ENCODE measurements around the gene MAPK14. TPM values are rescaled to one million over a fixed set of nuclear protein-coding genes. Genes with fewer than 3 reads are reported as not detected.

MAPK14 gene
- total and polyA plus RNA-seq, 10 of the 15 experiments (the other 5 are each of a cell fraction or from before 2014, with no cell fraction given) = 12.5 to 59.5 (median 43.0) TPM

- TF ChIP-seq, protein P1, sequence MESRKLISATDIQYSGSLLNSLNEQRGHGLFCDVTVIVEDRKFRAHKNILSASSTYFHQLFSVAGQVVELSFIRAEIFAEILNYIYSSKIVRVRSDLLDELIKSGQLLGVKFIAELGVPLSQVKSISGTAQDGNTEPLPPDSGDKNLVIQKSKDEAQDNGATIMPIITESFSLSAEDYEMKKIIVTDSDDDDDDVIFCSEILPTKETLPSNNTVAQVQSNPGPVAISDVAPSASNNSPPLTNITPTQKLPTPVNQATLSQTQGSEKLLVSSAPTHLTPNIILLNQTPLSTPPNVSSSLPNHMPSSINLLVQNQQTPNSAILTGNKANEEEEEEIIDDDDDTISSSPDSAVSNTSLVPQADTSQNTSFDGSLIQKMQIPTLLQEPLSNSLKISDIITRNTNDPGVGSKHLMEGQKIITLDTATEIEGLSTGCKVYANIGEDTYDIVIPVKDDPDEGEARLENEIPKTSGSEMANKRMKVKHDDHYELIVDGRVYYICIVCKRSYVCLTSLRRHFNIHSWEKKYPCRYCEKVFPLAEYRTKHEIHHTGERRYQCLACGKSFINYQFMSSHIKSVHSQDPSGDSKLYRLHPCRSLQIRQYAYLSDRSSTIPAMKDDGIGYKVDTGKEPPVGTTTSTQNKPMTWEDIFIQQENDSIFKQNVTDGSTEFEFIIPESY (IDR thresholded peaks at IDR 0.05) = no peak
- TF ChIP-seq ELK1 (IDR thresholded peaks at IDR 0.05; ENCODE audit: low read depth, low read length) (no peak), RFX5 (IDR thresholded peaks at IDR 0.05; ENCODE audit: low read depth, low read length) (no peak), ETV6 (conservative IDR thresholded peaks at IDR 0.05 in 1 of 2, IDR thresholded peaks at IDR 0.05 in 1 of 2; ENCODE audit: borderline replicate concordance in 1 of 2, low read depth in 1 of 2) (no peak), ZNF622 (IDR thresholded peaks at IDR 0.05) (no peak), NBN (IDR thresholded peaks at IDR 0.05) (no peak), ATF3 (IDR thresholded peaks at IDR 0.05; ENCODE audit: borderline replicate concordance, extremely low read depth, low read depth, low read length) (no peak), NR2C1 (IDR thresholded peaks at IDR 0.05) (no peak), ESRRA (IDR thresholded peaks at IDR 0.05; ENCODE audit: low read length) (no peak), NR2C2 (IDR thresholded peaks at IDR 0.05; ENCODE audit: borderline replicate concordance, control insufficient read depth, insufficient read length, low read depth) (no peak)
- TF ChIP-seq, protein P2, sequence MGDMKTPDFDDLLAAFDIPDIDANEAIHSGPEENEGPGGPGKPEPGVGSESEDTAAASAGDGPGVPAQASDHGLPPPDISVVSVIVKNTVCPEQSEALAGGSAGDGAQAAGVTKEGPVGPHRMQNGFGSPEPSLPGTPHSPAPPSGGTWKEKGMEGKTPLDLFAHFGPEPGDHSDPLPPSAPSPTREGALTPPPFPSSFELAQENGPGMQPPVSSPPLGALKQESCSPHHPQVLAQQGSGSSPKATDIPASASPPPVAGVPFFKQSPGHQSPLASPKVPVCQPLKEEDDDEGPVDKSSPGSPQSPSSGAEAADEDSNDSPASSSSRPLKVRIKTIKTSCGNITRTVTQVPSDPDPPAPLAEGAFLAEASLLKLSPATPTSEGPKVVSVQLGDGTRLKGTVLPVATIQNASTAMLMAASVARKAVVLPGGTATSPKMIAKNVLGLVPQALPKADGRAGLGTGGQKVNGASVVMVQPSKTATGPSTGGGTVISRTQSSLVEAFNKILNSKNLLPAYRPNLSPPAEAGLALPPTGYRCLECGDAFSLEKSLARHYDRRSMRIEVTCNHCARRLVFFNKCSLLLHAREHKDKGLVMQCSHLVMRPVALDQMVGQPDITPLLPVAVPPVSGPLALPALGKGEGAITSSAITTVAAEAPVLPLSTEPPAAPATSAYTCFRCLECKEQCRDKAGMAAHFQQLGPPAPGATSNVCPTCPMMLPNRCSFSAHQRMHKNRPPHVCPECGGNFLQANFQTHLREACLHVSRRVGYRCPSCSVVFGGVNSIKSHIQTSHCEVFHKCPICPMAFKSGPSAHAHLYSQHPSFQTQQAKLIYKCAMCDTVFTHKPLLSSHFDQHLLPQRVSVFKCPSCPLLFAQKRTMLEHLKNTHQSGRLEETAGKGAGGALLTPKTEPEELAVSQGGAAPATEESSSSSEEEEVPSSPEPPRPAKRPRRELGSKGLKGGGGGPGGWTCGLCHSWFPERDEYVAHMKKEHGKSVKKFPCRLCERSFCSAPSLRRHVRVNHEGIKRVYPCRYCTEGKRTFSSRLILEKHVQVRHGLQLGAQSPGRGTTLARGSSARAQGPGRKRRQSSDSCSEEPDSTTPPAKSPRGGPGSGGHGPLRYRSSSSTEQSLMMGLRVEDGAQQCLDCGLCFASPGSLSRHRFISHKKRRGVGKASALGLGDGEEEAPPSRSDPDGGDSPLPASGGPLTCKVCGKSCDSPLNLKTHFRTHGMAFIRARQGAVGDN (IDR thresholded peaks at IDR 0.05) = no peak
These were observed 39.2 kb downstream of the MAPK14 start (continued) for GRCh38 chr6:36066817-36067216.
